ENCODE data around the gene G6PC3. TPM values are rescaled to one million over a fixed set of nuclear protein-coding genes. Genes with fewer than 3 reads are reported as not detected.
A peak's percentile ranks its signal among the peaks of the same experiment; 100 is the strongest.

G6PC3 gene
- total RNA-seq, 2 donors from 2014 or later: 88.8 to 129 TPM

DNA sequence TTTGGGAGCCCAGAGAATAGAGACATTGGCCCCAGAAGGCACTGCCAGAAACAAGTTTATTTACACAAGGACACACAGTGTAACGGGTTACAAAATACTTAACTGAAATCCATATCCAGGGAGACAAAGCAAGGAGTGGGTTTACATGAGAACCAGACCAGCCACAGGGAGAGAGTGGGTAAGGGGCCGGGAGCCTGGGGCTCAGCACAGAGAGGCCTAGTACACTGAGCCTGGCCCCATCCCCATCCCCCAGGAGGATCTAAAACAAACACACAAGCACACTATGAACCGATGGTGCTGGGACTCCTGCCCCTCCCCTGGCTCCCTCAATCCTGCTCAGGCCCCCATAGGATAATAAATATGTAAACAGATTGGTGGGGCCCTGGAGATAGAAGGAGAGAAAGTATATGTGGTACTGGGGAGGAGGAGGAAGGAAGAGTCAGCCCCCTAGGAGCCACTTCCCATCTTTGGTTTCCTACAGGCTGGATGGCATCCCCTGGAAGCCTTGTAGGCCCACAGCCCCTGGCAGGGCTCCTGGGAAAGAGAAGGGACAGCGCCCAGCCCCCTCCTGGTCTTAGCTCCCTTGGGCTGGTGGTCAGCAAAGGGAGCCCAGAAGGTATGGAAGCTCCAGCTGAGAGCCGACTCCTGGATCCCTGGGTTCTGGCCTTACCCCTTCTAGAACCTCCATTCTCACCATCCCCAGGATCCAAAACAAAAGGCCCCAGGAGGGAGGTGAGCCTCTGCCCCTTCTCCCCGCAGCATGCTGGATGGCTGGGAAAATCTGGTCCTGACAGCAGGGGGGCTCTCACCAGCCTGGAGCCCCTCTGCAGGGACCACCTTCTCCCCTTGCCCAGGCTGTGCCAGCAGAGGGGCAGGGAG is 6.4 kb downstream of the G6PC3 start:
- no peak overlapping the region for H3K9ac ChIP-seq (ENCODE audit: extremely low read depth, low read length, poor library complexity, severe bottlenecking)
- no peak overlapping the region for H3K4me3 Mint-ChIP-seq
- peaks cover 46% of the 10 kb centered on the region for H3K36me3 Mint-ChIP-seq (ENCODE audit: low read depth)

DNA sequence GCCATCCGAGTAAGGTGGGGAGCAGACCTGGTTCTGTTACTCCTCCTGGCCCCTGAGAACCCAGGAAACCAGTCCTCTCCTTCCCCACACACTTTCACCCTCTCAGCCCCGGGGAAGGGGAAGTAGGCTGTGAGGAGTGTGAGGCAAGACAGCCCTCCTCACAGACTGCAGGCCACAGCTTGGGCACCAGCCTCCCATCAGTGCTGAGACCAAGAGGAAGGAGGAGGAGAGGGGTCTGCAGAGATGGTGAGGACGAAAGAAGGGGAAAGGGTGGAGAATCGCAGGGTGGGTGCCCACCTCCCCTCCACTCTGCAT is 7.0 kb downstream of the G6PC3 start:
- Mint-ChIP-seq H3K4me3 (no peak overlapping the region), H3K4me1 (no peaks in the 10 kb centered on the region), H3K36me3 (ENCODE audit: low read depth) (peaks cover 51% of the 10 kb centered on the region), H3K27ac (peak overlapping the region; percentile 68), H3K27me3 (ENCODE audit: insufficient read depth) (no peaks in the 10 kb centered on the region), H3K9me3 (no peaks in the 10 kb centered on the region)
- Histone ChIP-seq H3K4me1 (ENCODE audit: control insufficient read depth, insufficient read depth, low read length) (no peaks in the 10 kb centered on the region), H3K9ac (ENCODE audit: extremely low read depth, low read length, poor library complexity, severe bottlenecking) (no peak overlapping the region), H3K27me3 (ENCODE audit: control insufficient read depth, insufficient read depth, low read length, poor library complexity, severe bottlenecking) (no peaks in the 10 kb centered on the region), H3K4me3 (ENCODE audit: low read length) (no peak overlapping the region), H3K9me3 (ENCODE audit: control insufficient read depth, low read length) (no peaks in the 10 kb centered on the region), H3K27ac (ENCODE audit: low read depth, low read length) (no peak overlapping the region), H3K36me3 (ENCODE audit: control insufficient read depth, insufficient read depth, low read length) (peaks cover 41% of the 10 kb centered on the region)
- WGBS, 2 experiments (ENCODE audit: insufficient coverage in 1 of 2, insufficient read length in 1 of 2): 84% methylated on average over 2 of the region's 4 CpGs; no CpG with 5 or more reads in 1 of the 2 experiments
- TF ChIP-seq CTCF (conservative IDR thresholded peaks at IDR 0.05): no peak
- DNase-seq: peak; percentile 46

More for the DNA sequence above, 6.4 kb downstream of the G6PC3 start:
- Mint-ChIP-seq H3K27me3 (ENCODE audit: insufficient read depth) (no peaks in the 10 kb centered on the region), H3K27ac (no peak overlapping the region), H3K9me3 (no peaks in the 10 kb centered on the region), H3K4me1 (peaks cover 1% of the 10 kb centered on the region)
- Histone ChIP-seq H3K27ac (ENCODE audit: low read depth, low read length) (no peak overlapping the region), H3K4me3 (ENCODE audit: low read length) (no peak overlapping the region), H3K27me3 (ENCODE audit: control insufficient read depth, insufficient read depth, low read length, poor library complexity, severe bottlenecking) (no peaks in the 10 kb centered on the region), H3K9me3 (ENCODE audit: control insufficient read depth, low read length) (no peaks in the 10 kb centered on the region), H3K4me1 (ENCODE audit: control insufficient read depth, insufficient read depth, low read length) (no peaks in the 10 kb centered on the region), H3K36me3 (ENCODE audit: control insufficient read depth, insufficient read depth, low read length) (peaks cover 35% of the 10 kb centered on the region)
- 85% methylated on average over 6 of the region's 6 CpGs; no CpG with 5 or more reads in 1 of the 2 experiments for WGBS, 2 experiments (ENCODE audit: insufficient coverage in 1 of 2, insufficient read length in 1 of 2)
- TF ChIP-seq CTCF (conservative IDR thresholded peaks at IDR 0.05): no peak
- peak; percentile 50 for DNase-seq

GRCh38 chr17:44078412-44078811 is 7.9 kb downstream of the G6PC3 start:
- Mint-ChIP-seq H3K27me3 (ENCODE audit: insufficient read depth) (no peaks in the 10 kb centered on the region), H3K9me3 (no peaks in the 10 kb centered on the region), H3K4me3 (no peak overlapping the region), H3K27ac (no peak overlapping the region), H3K4me1 (no peaks in the 10 kb centered on the region), H3K36me3 (ENCODE audit: low read depth) (peaks cover 56% of the 10 kb centered on the region)
- H3K4me3 ChIP-seq (ENCODE audit: low read length): no peak overlapping the region
- TF ChIP-seq CTCF (conservative IDR thresholded peaks at IDR 0.05): no peak
- H3K9ac ChIP-seq (ENCODE audit: extremely low read depth, low read length, poor library complexity, severe bottlenecking): no peak overlapping the region
- H3K36me3 ChIP-seq (ENCODE audit: control insufficient read depth, insufficient read depth, low read length): peaks cover 50% of the 10 kb centered on the region
- H3K4me1 ChIP-seq (ENCODE audit: control insufficient read depth, insufficient read depth, low read length): no peaks in the 10 kb centered on the region
- no peaks in the 10 kb centered on the region for H3K27me3 ChIP-seq (ENCODE audit: control insufficient read depth, insufficient read depth, low read length, poor library complexity, severe bottlenecking)
- peak; percentile 55 for DNase-seq
- H3K27ac ChIP-seq (ENCODE audit: low read depth, low read length): no peak overlapping the region
- WGBS, 2 experiments (ENCODE audit: insufficient coverage in 1 of 2, insufficient read length in 1 of 2): 95% methylated on average over 12 to 19 of the region's 19 CpGs
- no peaks in the 10 kb centered on the region for H3K9me3 ChIP-seq (ENCODE audit: control insufficient read depth, low read length)
